GM19455 (cell line): ENCODE results near the gene TTC3.
"Not testable (repeated sequence)": the region's sequence is repeated elsewhere in the genome, so short reads cannot be mapped to it uniquely, and the experiment has no call there.

Experiments used
- ATAC-seq: cut with Tn5 transposase; IDR thresholded peaks from one replicate; pipeline ENCODE4 v1.9.1; 2021; ENCODE audit not compliant: unreplicated experiment

The TTC3 gene

DNA sequence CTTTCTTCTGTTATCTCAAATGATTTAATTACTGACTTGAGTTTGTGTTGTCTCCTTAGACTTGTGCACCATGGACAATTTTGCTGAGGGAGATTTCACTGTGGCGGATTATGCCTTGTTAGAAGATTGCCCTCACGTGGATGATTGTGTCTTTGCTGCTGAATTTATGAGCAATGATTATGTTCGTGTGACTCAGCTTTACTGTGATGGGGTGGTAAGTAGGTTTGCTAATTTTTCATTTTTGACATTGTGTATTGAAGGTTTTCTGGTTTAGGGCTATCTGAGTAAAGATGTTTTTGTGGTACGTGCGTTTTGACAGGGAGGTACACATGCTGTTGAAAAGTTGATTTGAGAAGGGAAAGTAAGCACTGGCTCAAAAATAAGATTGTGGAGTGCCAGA, 14.1 kb downstream of the TTC3 start:
- ATAC-seq, result no peak

GRCh38 chr21:37088186-37088735, 15.2 kb downstream of the TTC3 start:
- ATAC-seq, result no peak

GRCh38 chr21:37093977-37094376, 20.9 kb downstream of the TTC3 start:
- no peak for ATAC-seq

GRCh38 chr21:37095821-37096220, 22.8 kb downstream of the TTC3 start:
- ATAC-seq, result no peak

DNA sequence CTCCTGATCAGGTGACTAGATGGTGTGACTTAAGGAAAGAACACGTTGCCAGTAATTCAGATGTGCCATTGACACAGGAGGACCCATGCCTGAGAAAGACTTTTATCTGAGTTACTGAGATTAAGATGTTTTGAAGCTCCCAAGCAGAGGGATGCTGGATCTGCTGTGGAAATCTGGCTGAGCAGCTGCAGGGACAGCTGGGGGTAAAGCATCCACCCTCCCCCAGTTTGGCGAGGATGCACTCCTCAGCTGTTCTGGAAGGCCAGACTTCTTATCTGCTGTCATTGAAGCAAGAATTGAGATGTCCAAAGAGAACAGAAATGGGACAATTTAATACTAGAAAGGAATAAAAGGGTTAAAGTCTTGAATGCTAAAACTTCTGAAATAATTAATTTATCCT, 25.7 kb downstream of the TTC3 start:
- ATAC-seq, result no peak

- ATAC-seq, result no peak
These were observed 27.3 kb downstream of the TTC3 start for GRCh38 chr21:37100316-37100715.

DNA sequence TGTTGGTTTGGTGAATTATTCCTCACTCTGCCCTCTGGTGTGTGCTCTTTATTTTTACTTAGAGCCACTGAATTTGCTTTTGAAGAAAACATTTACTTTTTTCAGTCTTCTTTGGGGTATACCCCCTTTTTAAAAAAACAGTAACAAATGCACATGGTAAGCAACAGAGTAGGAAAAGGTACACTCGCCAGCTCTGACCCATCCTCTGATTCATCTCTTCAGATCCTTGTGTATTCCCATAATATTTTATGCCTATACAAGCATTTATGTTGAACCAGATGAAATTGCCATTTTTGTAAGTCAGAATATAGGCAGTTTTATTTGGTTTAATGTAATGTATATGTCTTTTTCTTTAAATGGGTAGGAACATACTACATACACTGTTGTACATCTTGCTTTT, 28.3 kb downstream of the TTC3 start:
- ATAC-seq, result no peak

GRCh38 chr21:37102746-37103145, 29.7 kb downstream of the TTC3 start:
- ATAC-seq, result not testable (repeated sequence)

DNA sequence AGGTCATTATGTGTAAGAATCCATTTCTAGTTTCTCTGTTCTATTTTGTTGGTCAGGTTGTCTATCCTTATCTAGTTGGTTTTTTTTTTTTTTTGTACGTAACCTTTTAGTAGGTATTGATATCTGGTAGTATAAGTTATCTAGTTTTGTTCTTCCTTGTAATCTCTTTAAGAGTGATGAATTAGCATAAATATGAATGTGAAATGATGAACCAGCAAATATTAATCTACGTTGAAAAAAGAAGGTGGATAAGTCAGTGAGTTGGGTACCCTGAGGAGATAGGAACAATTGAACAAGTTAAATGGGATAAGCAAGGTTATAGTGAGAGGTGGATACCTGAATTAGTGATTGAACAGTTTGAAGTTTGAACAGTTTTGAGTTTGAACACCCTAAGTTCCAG, 33.9 kb downstream of the TTC3 start:
- ATAC-seq, result no peak

GRCh38 chr21:37111029-37111428, 38.0 kb downstream of the TTC3 start:
- ATAC-seq, result not testable (repeated sequence)

GRCh38 chr21:37114301-37114700, 41.2 kb downstream of the TTC3 start:
- not testable (repeated sequence) for ATAC-seq

- ATAC-seq, result not testable (repeated sequence)
These were observed 43.4 kb downstream of the TTC3 start for GRCh38 chr21:37116459-37116858.

- no peak for ATAC-seq
These were observed 44.1 kb downstream of the TTC3 start for GRCh38 chr21:37117204-37117603.

DNA sequence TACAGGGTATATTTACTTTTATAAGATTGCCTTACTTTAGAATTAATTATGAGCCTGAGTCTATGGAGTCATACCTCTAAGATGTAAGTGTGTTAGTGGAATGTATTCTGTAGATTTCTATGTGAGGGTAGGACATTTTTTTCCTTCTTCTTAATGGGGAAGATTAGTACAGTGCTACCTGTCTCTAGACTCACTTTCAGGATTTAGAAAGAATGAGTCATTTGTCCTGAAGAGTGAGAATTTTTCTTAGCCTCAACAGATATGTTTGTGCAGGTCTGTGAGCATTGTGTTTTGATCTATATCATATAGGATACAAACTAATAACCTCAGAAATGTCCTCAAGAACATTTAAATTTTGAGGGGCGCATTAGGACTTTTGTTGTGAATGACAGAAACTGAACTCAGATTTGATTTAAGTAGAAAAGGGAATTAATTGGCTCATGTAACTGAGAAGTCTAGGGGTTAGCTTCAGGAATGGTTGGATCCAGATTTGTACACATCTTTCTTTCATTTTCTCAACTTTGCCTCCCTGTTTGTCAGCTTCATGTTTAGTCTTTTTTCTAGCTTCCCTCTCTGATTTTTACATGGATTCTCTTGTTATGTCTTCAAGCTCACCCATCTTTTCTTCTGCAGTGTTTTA, 45.3 kb downstream of the TTC3 start:
- no peak for ATAC-seq

DNA sequence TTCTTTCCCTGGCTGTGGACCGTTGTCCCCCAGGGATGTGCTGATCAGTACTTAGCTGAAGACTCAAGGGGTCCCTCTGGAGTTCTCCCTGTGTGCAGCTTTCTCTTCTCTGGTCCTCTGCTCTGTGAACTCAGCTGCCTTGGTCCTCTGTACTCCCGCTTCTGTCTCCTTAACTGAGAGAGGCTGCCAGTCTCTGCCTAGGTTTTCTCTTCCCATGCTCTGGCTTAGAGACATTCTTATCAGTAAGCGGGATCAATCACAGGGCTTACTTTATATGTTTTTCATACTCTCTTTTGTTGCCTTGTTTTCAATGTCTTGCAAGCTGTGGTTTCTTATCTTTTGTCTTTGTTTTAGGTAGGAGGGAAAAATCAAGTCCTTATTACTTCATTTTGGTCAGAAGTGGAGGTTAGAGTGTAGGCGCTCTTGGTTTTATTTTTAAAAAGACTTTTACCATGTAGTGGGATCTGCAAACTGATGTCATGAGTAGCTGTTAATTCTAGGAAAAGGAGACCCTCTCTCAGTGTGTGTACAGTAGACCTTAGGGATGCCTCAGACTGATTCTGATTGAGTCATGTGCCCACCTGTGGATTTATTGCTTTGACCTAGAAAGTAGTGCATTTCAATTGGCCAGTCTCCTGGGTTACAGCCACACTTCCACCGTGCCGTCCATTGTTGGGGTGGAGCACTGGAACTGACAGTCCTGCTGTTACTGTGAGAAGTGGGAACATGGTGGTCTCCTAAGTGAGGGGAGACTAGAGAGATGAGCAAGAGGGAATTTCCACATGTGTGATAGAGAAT, 46.6 kb downstream of the TTC3 start:
- ATAC-seq, result no peak

GRCh38 chr21:37128076-37128475, 55.0 kb downstream of the TTC3 start:
- no peak for ATAC-seq

- no peak for ATAC-seq
These were observed 57.9 kb downstream of the TTC3 start for GRCh38 chr21:37130971-37131370.

GRCh38 chr21:37136261-37136660, 63.2 kb downstream of the TTC3 start:
- no peak for ATAC-seq

DNA sequence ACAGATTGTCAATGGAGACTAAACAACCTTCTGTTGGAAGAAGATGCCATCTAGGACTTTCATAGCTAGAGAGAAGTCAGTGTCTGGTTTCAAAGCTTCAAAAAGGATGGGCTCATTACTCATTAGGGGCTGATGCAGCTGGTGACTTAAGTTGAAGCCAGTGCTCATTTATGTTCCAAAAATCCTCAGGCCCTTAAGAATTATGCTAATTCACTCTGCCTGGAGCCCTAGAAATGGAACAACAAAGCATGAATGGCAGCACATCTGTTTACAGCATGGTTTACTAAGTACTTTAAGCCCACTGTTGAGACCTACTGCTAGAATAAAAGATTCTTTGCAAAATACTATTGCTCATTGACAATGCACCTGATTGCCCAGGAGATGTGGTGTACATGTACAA, 63.7 kb downstream of the TTC3 start:
- ATAC-seq, result no peak

DNA sequence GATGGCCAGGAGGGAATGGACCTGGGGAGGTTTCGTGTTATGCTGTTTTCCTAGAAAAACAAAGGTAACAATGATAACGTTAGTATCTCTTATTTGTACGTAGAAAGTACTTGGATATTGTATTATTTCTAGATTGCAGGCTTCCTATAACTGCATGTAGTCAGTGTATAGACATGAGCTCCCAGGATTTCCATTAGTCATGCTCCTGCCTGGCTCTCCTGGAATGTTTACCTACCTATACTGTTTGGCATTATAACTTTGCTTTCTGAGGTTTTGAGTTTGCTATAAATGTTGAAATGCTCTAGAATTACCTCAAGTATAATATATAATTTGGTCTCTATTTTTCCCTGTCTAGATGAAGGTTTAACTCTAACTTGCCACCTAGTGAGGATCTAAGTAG, 66.1 kb downstream of the TTC3 start:
- no peak for ATAC-seq

- no peak for ATAC-seq
These were observed 66.8 kb downstream of the TTC3 start for GRCh38 chr21:37139902-37140301.

DNA sequence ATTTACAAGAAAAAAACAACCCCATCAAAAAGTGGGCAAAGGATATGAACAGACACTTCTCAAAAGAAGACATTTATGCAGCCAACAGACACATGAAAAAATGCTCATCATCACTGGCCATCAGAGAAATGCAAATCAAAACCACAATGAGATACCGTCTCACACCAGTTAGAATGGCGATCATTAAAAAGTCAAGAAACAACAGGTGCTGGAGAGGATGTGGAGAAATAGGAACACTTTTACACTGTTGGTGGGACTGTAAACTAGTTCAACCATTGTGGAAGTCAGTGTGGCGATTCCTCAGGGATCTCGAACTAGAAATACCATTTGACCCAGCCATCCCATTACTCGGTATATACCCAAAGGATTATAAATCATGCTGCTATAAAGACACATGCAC, 70.3 kb downstream of the TTC3 start:
- ATAC-seq, result not testable (repeated sequence)
